GM18867 (cell line): Measurements from ENCODE around the gene SAXO1.
"Not testable (repeated sequence)": the region's sequence is repeated elsewhere in the genome, so short reads cannot be mapped to it uniquely, and the experiment has no call there.

Experiments used
- ATAC-seq: cut with Tn5 transposase; IDR thresholded peaks from one replicate; pipeline ENCODE4 v1.9.1; 2021; ENCODE audit warnings: mild to moderate bottlenecking, moderate library complexity; ENCODE audit not compliant: unreplicated experiment

The SAXO1 gene

GRCh38 chr9:18971909-18972308, 61.1 kb downstream of the SAXO1 start:
- ATAC-seq, result no peak

DNA sequence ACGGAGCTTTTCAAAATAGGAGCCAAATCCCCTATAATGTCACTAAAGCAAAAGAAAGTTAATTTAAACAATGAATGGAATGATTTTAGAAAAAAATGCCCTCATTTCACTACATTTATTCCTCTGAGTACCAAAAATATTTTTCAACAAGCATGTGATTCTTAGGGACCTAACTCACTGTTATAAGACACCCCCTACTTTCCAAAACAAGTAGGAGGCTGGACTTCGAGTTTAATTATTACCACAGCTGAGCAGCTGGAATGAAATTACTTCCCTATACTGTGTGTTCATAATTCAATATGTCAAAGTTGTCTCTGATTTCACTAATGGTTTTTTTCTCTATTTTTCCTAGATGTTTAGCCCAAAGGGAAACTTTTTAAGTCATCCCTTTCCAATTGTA, 61.6 kb downstream of the SAXO1 start:
- no peak for ATAC-seq

DNA sequence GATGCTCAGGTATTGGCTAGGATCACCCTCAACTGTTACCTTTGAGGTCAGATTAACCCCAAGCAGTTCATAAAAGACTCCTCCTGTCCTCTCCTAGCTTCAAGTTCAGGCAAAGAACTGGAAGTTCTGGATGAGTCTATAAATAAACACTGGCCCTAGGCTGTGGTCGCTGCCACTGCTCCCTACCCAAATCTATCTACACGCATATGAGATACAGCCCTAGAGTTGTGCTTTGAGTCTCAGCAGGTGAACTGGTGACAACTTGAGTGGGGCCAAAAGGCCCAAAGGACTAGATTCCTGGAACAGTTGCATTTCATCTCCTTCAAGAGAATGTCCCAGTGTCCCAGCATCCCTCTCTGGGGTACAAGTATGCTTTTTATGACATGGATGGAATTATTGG, 62.6 kb downstream of the SAXO1 start:
- ATAC-seq, result no peak

DNA sequence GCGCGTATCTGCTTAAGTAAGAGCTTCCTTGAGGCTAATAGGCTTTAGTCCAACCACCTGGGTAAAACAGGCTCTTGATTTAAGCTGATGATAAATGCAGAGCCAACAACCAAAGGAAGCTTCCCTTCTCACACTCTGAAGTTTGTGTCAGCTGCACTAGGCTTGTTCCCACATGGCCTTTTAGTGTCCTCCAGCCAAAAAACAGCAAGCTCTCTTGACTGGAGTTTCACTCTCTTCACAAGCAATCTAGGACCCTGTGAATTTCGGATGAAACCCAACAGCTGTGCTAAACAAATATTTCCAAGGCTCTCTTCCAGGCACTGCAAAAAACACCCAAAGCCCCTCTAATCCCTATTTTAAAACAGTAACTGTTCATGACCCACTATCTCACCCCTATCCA, 63.9 kb downstream of the SAXO1 start:
- ATAC-seq, result no peak

DNA sequence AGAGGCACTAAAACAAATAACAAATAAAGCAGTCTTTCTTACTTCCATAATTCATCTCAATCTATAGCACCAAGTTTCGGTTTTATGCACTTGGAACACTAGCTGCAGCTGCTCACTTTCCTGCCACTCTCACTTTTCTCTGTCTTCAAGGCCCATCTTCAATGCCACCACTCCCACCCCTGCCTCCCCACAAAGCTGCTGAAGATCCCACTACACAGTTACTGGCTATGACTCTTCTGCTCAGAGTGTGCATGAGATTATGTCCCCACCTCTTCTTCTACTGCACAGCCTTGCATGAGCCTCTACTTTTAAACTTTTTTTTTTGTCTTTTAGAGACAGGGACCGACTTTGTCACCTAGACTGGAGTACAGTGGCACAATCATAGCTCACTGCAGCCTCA, 77.4 kb downstream of the SAXO1 start:
- no peak for ATAC-seq

DNA sequence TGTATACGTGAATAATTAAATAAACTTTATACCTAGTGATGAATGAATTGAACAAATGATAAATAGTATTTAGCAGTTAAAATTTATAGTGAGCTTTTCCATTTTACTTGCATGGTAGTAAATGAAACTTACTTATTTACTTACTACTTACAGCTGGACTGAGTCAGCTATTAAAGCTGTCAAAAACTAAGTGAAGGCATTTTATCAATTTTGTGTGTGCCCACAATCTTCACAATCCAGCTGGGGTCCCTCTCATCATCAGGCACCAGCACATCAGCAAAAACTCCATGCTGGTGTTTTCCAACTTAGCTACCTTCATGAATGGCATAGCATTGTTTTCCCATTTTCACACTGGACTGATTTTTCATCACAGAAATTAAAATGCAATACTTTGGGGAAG, 81.1 kb downstream of the SAXO1 start:
- no peak for ATAC-seq

DNA sequence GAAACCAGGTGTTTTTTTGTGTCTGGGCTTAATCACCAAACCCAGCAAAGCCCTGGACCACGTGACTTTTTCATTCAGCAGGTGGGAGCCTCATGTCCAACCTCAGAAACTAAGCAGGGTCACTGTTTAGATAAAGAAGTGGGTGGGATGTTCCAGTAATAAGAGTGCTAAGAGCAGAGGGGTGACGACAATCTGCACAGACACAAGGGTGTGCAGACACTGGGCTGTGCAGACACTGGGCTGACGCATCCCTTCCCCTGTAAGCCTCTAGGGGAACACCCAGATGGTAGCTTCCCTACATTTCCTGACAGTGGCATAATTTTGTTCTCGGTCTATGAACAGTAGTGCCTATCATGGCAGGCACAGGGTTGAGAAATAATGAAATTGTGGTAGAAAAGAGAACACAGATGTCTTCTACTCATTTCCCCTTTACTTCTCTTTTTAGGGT, 85.1 kb downstream of the SAXO1 start:
- ATAC-seq, result no peak

DNA sequence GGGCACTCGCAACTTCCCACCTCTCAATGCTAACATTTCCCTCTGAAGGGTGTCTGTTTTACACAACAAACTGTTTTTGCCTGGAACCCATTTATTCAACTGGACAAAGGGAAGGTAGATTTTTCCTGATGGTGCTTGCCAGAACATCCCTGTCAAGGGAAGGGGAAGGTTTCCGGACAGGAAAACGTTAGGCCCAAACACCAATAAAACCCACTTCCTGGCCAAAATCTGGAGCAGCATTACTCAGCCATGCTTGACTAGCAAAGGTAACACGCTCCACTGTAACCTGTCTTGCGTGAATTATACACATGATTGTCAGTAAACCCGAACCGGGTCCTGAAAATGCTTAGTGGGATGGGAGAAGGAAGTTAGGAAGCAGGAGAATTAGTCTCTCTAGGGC, 90.2 kb downstream of the SAXO1 start:
- ATAC-seq, result no peak

DNA sequence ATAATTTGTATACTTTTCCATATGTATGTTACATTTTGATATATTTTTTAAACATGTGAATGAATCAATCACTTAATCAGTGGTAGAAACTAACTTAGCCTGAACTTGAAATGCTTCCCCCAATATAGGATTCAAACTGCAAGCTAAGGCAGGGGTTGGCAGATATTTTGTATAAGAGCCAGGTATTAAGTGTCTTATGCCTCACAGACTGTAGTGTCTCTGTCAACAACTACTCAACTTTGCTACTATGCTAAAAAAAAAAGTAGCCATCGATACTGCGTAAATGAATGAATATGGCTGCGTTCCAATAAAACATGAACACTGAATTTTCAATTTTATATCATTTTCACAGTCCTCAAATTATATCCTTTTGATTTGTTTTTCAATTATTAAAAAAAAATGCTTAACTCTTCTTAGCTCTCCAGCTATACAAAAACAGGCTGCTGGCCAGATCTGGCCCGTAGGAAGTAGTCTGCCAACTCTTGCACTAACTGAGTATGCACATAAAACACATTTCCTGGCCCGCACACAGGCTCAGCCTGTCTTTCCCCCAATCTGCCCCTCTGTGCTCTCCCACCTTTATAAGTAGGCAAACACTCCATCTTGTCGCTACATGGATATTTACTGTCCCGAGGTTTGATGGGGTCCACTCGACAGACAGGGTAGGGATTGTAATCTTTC, 91.8 kb downstream of the SAXO1 start:
- no peak for ATAC-seq

- ATAC-seq, result no peak
Measured at GRCh38 chr9:18939943-18940342, 93.1 kb downstream of the SAXO1 start.

- no peak for ATAC-seq
Measured at GRCh38 chr9:18936094-18936871, 96.7 kb downstream of the SAXO1 start.

GRCh38 chr9:18935541-18935940, 97.5 kb downstream of the SAXO1 start:
- no peak for ATAC-seq

- not testable (repeated sequence) for ATAC-seq
Measured at GRCh38 chr9:18930611-18931010, 102.4 kb downstream of the SAXO1 start.

DNA sequence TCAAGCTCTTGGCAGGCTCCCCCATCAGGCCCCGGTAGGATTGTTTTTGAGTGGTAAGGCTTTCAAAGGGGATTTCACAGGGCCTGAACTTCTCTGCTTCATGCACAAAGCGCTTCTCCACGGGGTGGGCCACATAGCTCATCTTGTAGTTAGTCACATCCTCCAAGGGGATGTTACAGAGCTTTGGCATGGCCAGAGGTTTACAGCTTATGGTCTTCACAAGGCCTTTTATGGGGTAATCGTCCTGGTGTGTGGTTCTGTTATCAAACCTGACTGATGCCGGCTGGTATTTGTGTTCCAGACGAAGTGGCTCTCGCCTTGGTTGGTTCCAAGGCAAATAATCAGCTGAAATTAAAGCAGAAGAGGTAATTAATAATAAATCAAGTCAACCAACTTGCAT, 104.3 kb downstream of the SAXO1 start:
- no peak for ATAC-seq

GRCh38 chr9:18926513-18926912, 106.5 kb downstream of the SAXO1 start:
- ATAC-seq, result no peak

DNA sequence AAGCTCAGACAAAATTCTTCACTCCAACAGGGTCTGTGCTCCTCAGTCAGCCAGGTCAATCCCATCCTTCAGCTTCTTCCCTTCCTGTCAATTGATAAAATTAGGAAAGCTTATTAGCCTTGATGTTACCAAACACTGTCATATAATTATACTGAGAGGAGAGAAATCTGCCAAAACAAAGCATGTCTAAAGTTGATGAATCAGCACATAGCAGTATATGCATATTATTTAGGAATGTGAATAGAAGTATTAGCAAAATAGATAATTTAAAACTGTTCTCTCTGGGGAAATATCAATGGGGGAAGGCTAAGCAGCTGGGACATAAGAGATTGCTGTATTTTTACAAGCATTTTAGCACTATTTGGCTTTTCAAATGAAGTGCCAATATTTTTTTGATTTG, 107.1 kb downstream of the SAXO1 start:
- no peak for ATAC-seq

DNA sequence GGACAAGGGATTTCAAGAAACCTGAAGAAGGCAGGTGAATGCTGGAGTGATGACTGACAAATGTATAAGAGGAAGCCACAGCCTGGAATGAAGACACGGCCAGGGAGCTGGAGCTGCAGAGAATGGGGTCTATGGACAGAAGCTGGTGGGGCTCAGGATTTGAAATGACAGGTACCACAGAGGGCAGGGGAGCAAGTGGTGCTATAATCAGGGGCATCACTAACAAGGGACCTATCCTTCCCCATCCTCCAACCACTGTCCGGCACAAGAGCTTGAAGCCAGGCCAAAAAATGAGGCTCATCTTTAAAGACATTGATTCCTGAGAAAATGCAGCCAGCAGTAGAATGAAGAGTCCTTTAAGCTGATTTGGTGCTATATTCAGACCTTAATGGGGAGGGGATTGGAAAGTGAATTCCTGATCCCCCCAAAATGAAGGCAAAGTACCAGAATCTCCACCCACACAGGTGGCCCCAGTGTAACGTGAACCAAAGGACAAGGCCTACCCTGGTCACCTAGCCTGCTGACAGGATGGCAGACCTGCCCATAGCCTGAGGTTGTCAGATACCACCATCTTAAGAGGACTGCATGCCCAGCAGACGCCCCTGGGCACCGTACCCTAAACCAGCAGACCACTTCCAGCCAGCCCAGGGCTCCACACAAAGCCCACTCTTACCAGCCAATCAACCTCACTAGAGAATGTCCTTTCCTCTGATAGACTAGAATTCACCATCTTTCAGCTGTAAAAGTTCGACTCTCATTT, 109.2 kb downstream of the SAXO1 start:
- ATAC-seq, result no peak

GRCh38 chr9:18923167-18923566, 109.8 kb downstream of the SAXO1 start:
- ATAC-seq, result no peak

GRCh38 chr9:18922161-18922885, 110.7 kb downstream of the SAXO1 start:
- no peak for ATAC-seq

DNA sequence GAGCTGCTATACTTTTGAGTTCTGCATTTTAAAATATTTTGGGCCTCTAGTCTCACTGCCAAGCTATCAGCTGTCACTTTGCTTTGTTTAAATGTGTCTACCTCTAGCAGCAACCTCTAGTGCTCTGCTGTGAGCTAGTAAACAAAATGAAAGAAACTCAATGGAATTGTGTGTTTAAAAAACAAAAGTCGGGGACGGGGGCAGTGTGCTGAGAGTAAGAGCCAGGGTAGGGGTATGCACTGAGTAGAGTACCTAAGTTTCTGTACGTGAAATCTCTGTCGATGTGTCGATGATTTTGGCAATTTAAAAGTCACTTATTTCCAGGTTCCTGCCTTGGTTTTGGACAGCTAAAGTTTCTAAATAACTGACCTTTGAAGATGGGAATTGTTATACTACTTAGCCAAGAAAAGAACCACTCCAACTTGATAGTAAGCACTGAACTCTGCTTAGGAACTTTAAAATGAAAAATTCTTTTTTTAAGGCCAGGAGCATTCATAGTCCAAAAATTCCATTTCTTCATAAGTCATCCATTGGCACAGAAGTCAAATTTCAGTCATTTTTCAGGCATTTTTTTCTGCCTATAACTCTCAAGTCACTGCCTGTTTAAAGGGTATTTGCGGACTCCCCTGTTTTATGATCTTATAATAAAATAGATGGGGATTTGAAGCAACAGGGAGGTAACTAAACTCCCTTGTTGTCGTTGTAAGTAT, 111.5 kb downstream of the SAXO1 start:
- no peak for ATAC-seq
